SK-N-SH treated with all-trans-retinoic acid at 6 μM for 48 hours (cell line): ENCODE measurements around the gene EPM2AIP1.
"Not testable (repeated sequence)": the region's sequence is repeated elsewhere in the genome, so short reads cannot be mapped to it uniquely, and the experiment has no call there.

Source experiments
- ATAC-seq: fragments of 200-7000 bp; cut with Tn5 transposase; 3 replicates; pipeline ENCODE4 v1.9.1; 2020; ENCODE audit warnings: mild to moderate bottlenecking, moderate library complexity
- BACH2 ChIP-seq: fragments of 250-450 bp; sonication (Bioruptor Pico); IDR thresholded peaks from 2 replicates; pipeline ENCODE4 v1.9.0; 2021; ENCODE audit warnings: mild to moderate bottlenecking, borderline replicate concordance
- CSDC2 ChIP-seq: fragments of 250-450 bp; sonication (Bioruptor Pico); IDR thresholded peaks from 2 replicates; pipeline ENCODE4 v1.5.0; 2020; ENCODE audit warnings: mild to moderate bottlenecking, moderate library complexity
- ESRRG ChIP-seq: fragments of 250-450 bp; sonication (Bioruptor Pico); IDR thresholded peaks from 2 replicates; pipeline ENCODE4 v1.6.1; 2021; ENCODE audit warnings: mild to moderate bottlenecking
- GLIS3 ChIP-seq: fragments of 250-450 bp; sonication (Bioruptor Pico); IDR thresholded peaks from 2 replicates; pipeline ENCODE4 v1.5.0; 2020; ENCODE audit warnings: mild to moderate bottlenecking, moderate library complexity
- ISL1 ChIP-seq: fragments of 250-450 bp; sonication (Bioruptor Pico); IDR thresholded peaks from 2 replicates; pipeline ENCODE4 v2.1.2; 2022; ENCODE audit warnings: mild to moderate bottlenecking, moderate library complexity
- OSR1 ChIP-seq: fragments of 250-450 bp; sonication (Bioruptor Pico); IDR thresholded peaks from 2 replicates; pipeline ENCODE4 v1.8.0; 2022; ENCODE audit warnings: moderate library complexity, mild to moderate bottlenecking, inconsistent platforms
- PATZ1 ChIP-seq: fragments of 250-450 bp; sonication (Bioruptor Pico); IDR thresholded peaks from 2 replicates; pipeline ENCODE4 v1.8.0; 2020; ENCODE audit warnings: mild to moderate bottlenecking, moderate library complexity, borderline replicate concordance
- POU6F1 ChIP-seq: fragments of 250-450 bp; sonication (Bioruptor Pico); IDR thresholded peaks from 2 replicates; pipeline ENCODE4 v1.8.0; 2021; ENCODE audit warnings: low read depth, mild to moderate bottlenecking, moderate library complexity, borderline replicate concordance
- RARB ChIP-seq: fragments of 250-450 bp; sonication (Bioruptor Pico); IDR thresholded peaks from 2 replicates; pipeline ENCODE4 v1.8.0; 2021; ENCODE audit warnings: mild to moderate bottlenecking, moderate library complexity
- TCF4 ChIP-seq: fragments of 250-450 bp; sonication (Bioruptor Pico); IDR thresholded peaks from 2 replicates; pipeline ENCODE4 v1.8.0; 2021; ENCODE audit warnings: mild to moderate bottlenecking, moderate library complexity, borderline replicate concordance
- TOX ChIP-seq: fragments of 250-450 bp; sonication (Bioruptor Pico); IDR thresholded peaks from 2 replicates; pipeline ENCODE4 v1.8.0; 2021; ENCODE audit warnings: mild to moderate bottlenecking, moderate library complexity, borderline replicate concordance
- ZFP3 ChIP-seq: fragments of 250-450 bp; sonication (Bioruptor Pico); IDR thresholded peaks from 2 replicates; pipeline ENCODE4 v1.5.0; 2020; ENCODE audit warnings: mild to moderate bottlenecking, moderate library complexity
- ZFP30 ChIP-seq: fragments of 450-650 bp; formaldehyde crosslinking; IDR thresholded peaks from 2 replicates; pipeline ENCODE4 v1.5.0; 2022; ENCODE audit warnings: mild to moderate bottlenecking, moderate library complexity
- ZNF565 ChIP-seq: fragments of 450-650 bp; formaldehyde crosslinking; conservative IDR thresholded peaks from 2 replicates; pipeline ENCODE4 v1.5.0; 2020; ENCODE audit warnings: low read depth, mild to moderate bottlenecking, moderate library complexity
- ZNF70 ChIP-seq: fragments of 450-650 bp; formaldehyde crosslinking; IDR thresholded peaks from 2 replicates; pipeline ENCODE4 v1.5.0; 2020; ENCODE audit warnings: mild to moderate bottlenecking, moderate library complexity
- ZNF8 ChIP-seq: fragments of 450-650 bp; formaldehyde crosslinking; IDR thresholded peaks from 2 replicates; pipeline ENCODE4 v1.5.0; 2020; ENCODE audit warnings: mild to moderate bottlenecking, moderate library complexity
- TF ChIP-seq, protein P1 (sequence below): fragments of 250-450 bp; sonication (Bioruptor Pico); IDR thresholded peaks from 2 replicates; pipeline ENCODE4 v1.5.0; 2020; ENCODE audit warnings: mild to moderate bottlenecking, moderate library complexity
- TF ChIP-seq, protein P2 (sequence below): fragments of 250-450 bp; sonication (Bioruptor Pico); IDR thresholded peaks from 2 replicates; pipeline ENCODE4 v1.5.1; 2021; ENCODE audit warnings: mild to moderate bottlenecking, moderate library complexity

The EPM2AIP1 gene

DNA sequence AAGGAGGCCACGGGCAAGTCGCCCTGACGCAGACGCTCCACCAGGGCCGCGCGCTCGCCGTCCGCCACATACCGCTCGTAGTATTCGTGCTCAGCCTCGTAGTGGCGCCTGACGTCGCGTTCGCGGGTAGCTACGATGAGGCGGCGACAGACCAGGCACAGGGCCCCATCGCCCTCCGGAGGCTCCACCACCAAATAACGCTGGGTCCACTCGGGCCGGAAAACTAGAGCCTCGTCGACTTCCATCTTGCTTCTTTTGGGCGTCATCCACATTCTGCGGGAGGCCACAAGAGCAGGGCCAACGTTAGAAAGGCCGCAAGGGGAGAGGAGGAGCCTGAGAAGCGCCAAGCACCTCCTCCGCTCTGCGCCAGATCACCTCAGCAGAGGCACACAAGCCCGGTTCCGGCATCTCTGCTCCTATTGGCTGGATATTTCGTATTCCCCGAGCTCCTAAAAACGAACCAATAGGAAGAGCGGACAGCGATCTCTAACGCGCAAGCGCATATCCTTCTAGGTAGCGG is at the start of gene EPM2AIP1:
EPM2AIP1 (minus strand) TSS at position 326 of the 520 bp plus-strand sequence; CDS start at position 272, 54 bp downstream.
- TF ChIP-seq OSR1 (CRISPR knock-in tag) (no peak), BACH2 (no peak), ESRRG (no peak), RARB (CRISPR knock-in tag) (no peak), CSDC2 (CRISPR knock-in tag) (no peak)
- TF ChIP-seq, protein P1, sequence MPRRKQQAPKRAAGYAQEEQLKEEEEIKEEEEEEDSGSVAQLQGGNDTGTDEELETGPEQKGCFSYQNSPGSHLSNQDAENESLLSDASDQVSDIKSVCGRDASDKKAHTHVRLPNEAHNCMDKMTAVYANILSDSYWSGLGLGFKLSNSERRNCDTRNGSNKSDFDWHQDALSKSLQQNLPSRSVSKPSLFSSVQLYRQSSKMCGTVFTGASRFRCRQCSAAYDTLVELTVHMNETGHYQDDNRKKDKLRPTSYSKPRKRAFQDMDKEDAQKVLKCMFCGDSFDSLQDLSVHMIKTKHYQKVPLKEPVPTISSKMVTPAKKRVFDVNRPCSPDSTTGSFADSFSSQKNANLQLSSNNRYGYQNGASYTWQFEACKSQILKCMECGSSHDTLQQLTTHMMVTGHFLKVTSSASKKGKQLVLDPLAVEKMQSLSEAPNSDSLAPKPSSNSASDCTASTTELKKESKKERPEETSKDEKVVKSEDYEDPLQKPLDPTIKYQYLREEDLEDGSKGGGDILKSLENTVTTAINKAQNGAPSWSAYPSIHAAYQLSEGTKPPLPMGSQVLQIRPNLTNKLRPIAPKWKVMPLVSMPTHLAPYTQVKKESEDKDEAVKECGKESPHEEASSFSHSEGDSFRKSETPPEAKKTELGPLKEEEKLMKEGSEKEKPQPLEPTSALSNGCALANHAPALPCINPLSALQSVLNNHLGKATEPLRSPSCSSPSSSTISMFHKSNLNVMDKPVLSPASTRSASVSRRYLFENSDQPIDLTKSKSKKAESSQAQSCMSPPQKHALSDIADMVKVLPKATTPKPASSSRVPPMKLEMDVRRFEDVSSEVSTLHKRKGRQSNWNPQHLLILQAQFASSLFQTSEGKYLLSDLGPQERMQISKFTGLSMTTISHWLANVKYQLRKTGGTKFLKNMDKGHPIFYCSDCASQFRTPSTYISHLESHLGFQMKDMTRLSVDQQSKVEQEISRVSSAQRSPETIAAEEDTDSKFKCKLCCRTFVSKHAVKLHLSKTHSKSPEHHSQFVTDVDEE (CRISPR knock-in tag), result no peak

GRCh38 chr3:37042712-37043111 is 49.8 kb upstream of the EPM2AIP1 start:
- not testable (repeated sequence) for ATAC-seq

More for the DNA sequence above, at the start of gene EPM2AIP1:
- ATAC-seq, result peak; percentile 96

DNA sequence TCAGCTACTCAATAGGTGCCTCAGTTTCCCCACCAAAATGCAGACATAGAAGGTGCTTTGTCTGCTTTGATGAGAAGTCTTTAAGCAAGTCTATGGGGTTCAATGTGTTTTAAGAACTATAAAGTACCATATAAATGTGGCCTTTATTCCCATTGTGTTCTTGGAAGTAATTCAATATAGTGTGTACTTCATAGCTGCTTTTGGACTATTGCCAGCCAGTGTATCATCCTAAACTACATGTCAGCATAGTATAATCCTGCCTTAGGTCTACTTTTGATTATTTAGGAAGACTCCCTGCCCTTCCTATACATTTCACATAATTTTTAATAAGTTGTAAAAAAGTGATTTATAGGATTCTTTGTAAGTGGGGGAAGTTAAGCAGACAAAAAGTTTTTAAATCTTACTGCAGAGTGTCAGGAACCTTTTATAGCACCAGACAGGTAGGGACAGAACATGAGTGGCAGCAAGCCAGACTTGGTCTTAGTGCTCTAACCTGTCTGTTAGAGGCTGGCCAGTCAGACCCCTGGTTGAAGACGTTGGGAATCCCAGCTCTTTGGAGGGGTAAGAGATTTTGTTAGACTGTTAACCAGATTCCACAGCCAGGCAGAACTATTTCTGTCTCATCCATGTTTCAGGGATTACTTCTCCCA is 48.7 kb upstream of the EPM2AIP1 start:
- no peak for ATAC-seq
- TF ChIP-seq ZNF70, result no peak
- no peak for TF ChIP-seq TOX (CRISPR knock-in tag)
- no peak for TF ChIP-seq ZNF8 (CRISPR knock-in tag)
- no peak for TF ChIP-seq PATZ1 (CRISPR knock-in tag)
- TF ChIP-seq TCF4 (CRISPR knock-in tag), result no peak
- TF ChIP-seq ZNF565 (CRISPR knock-in tag), result no peak
- TF ChIP-seq RARB (CRISPR knock-in tag), result no peak
- no peak for TF ChIP-seq POU6F1 (CRISPR knock-in tag)
- TF ChIP-seq ZFP30 (CRISPR knock-in tag), result no peak
- TF ChIP-seq, protein P2, sequence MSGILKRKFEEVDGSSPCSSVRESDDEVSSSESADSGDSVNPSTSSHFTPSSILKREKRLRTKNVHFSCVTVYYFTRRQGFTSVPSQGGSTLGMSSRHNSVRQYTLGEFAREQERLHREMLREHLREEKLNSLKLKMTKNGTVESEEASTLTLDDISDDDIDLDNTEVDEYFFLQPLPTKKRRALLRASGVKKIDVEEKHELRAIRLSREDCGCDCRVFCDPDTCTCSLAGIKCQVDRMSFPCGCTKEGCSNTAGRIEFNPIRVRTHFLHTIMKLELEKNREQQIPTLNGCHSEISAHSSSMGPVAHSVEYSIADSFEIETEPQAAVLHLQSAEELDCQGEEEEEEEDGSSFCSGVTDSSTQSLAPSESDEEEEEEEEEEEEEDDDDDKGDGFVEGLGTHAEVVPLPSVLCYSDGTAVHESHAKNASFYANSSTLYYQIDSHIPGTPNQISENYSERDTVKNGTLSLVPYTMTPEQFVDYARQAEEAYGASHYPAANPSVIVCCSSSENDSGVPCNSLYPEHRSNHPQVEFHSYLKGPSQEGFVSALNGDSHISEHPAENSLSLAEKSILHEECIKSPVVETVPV (CRISPR knock-in tag), result no peak
- TF ChIP-seq BACH2, result no peak
- no peak for TF ChIP-seq ZFP3

DNA sequence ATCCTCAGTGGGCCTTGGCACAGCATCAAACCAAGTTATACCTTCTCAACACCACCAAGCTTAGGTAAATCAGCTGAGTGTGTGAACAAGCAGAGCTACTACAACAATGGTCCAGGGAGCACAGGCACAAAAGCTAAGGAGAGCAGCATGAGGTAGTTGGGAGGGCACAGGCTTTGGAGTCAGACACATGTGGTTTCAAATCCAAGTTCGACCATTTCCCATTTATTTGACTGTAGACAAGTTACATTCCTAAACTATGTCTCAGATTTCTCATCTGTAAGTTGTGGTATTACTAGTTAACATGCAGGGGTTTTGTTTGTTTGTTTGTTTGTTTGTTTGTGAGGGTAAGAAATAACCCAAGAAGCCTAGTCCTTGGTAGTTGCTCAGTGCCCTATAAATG is 47.3 kb upstream of the EPM2AIP1 start:
- ATAC-seq, result no peak
- TF ChIP-seq RARB (CRISPR knock-in tag) (no peak), PATZ1 (CRISPR knock-in tag) (no peak), GLIS3 (CRISPR knock-in tag) (no peak), ISL1 (CRISPR knock-in tag) (no peak), TOX (CRISPR knock-in tag) (no peak), POU6F1 (CRISPR knock-in tag) (no peak), ZNF565 (CRISPR knock-in tag) (no peak), CSDC2 (CRISPR knock-in tag) (no peak), ZFP30 (CRISPR knock-in tag) (no peak), ESRRG (no peak)
- TF ChIP-seq, protein P1 (CRISPR knock-in tag), result no peak
- TF ChIP-seq, protein P2 (CRISPR knock-in tag), result no peak
